Prostate gland (tissue), 2 donors: ENCODE measurements around the gene PTPRD. TPM values are rescaled to one million over a fixed set of nuclear protein-coding genes. Genes with fewer than 3 reads are reported as not detected.
"Not testable (repeated sequence)": the region's sequence is repeated elsewhere in the genome, so short reads cannot be mapped to it uniquely, and the experiment has no call there.

ENCODE experiments used
- DNase-seq: peaks from one replicate; pipeline ENCODE4 v3.0.0-alpha.2; 2019; ENCODE audit warnings: low spot score
- H3K27ac ChIP-seq, 2 donors: fragments of 200-600 bp; sonication (generic); 2 replicates each; pipeline ENCODE4 v1.5.1; 2017 to 2019
- H3K27me3 ChIP-seq: fragments of 200-600 bp; sonication (generic); replicated peaks from 2 replicates; pipeline ENCODE4 v1.5.1; 2019; ENCODE audit not compliant: insufficient read depth
- H3K36me3 ChIP-seq, 2 donors: fragments of 200-600 bp; sonication (generic); 1 replicate in 1 of 2; 2 replicates in 1 of 2; pipeline versions ENCODE4 v1.5.1 to v1.8.1; 2017 to 2019
- H3K4me1 ChIP-seq: fragments of 200-600 bp; sonication (generic); replicated peaks from 2 replicates; pipeline ENCODE4 v1.5.1; 2019
- H3K4me3 ChIP-seq, 2 donors: fragments of 200-600 bp; sonication (generic); 2 replicates each; pipeline ENCODE4 v1.5.1; 2017 to 2019
- H3K9me3 ChIP-seq: fragments of 200-600 bp; sonication (generic); 2 replicates; pipeline ENCODE4 v1.5.1; 2017
- POLR2A ChIP-seq: fragments of 450-650 bp; IDR thresholded peaks from one replicate; pipeline ENCODE4 v1.6.1; 2016; ENCODE audit warnings: antibody characterized with exemption, mild to moderate bottlenecking
- POLR2AphosphoS5 ChIP-seq: sonication (generic); formaldehyde crosslinking; IDR thresholded peaks from one replicate; pipeline ENCODE4 v1.6.1; 2017; ENCODE audit warnings: antibody characterized with exemption
- WGBS: methylation state at CpG from one replicate; pipeline ENCODE4 v1.1.5; 2018; 5-methylcytosine and 5-hydroxymethylcytosine counted together
- intact Hi-C: fragments of 100-400 bp; cut with DNase I; formaldehyde crosslinking; loops from one replicate; pipeline ENCODE4 v1.14.2; 2022
- total RNA-seq, 2 donors: library from RNA; depleted of rRNA; stranded (reverse); fragments of >200 nt; gene quantifications; one replicate each; pipeline ENCODE4 v1.1.0, GENCODE V29; 2016
- TF ChIP-seq, protein P1 (sequence below), 4 experiments: fragments of 200-600 bp in 2 of 4; fragments of 450-650 bp in 2 of 4; sonication (generic) in 2 of 4; IDR thresholded peaks; 1 replicate in 3 of 4; 2 replicates in 1 of 4; pipeline ENCODE4 v1.5.1; 2016 to 2019; ENCODE audit warnings: antibody characterized with exemption in 4 of 4, mild to moderate bottlenecking in 2 of 4, moderate library complexity in 2 of 4

The PTPRD gene
- total RNA-seq, 2 donors from 2014 or later = 5.8 to 23.1 TPM

DNA sequence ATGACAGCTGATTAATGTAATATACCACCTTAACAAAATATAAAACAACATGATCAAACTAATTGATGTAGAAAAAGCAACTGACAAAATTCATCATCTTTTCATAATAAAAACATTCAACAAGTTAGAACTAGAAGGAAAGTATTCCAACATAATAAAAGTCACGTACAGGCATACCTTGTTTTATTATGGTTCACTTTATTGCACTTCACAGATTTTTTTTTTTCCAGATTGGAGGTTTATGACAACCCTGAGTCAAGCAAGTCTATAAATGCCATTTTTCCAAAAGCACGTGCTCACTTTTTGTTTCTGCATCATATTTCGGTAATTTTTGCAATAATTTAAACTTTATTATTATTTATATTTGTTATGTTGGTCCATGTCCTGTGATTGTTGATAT, 1120.3 kb downstream of the PTPRD start:
- 65% methylated on average over 3 of the region's 3 CpGs for WGBS
- intact Hi-C loops = no loop called here
- no peaks in the 10 kb centered on the region for H3K4me1 ChIP-seq
- no peak overlapping the region for H3K4me3 ChIP-seq
- no peaks in the 10 kb centered on the region for H3K36me3 ChIP-seq
- H3K9me3 ChIP-seq = no peaks in the 10 kb centered on the region
- TF ChIP-seq POLR2A = no peak
- no peak for TF ChIP-seq POLR2AphosphoS5
- TF ChIP-seq, protein P1, sequence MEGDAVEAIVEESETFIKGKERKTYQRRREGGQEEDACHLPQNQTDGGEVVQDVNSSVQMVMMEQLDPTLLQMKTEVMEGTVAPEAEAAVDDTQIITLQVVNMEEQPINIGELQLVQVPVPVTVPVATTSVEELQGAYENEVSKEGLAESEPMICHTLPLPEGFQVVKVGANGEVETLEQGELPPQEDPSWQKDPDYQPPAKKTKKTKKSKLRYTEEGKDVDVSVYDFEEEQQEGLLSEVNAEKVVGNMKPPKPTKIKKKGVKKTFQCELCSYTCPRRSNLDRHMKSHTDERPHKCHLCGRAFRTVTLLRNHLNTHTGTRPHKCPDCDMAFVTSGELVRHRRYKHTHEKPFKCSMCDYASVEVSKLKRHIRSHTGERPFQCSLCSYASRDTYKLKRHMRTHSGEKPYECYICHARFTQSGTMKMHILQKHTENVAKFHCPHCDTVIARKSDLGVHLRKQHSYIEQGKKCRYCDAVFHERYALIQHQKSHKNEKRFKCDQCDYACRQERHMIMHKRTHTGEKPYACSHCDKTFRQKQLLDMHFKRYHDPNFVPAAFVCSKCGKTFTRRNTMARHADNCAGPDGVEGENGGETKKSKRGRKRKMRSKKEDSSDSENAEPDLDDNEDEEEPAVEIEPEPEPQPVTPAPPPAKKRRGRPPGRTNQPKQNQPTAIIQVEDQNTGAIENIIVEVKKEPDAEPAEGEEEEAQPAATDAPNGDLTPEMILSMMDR (IDR thresholded peaks at IDR 0.05) = no peak
- DNase-seq = no peak
- H3K27me3 ChIP-seq = no peaks in the 10 kb centered on the region
- H3K27ac ChIP-seq = no peak overlapping the region

DNA sequence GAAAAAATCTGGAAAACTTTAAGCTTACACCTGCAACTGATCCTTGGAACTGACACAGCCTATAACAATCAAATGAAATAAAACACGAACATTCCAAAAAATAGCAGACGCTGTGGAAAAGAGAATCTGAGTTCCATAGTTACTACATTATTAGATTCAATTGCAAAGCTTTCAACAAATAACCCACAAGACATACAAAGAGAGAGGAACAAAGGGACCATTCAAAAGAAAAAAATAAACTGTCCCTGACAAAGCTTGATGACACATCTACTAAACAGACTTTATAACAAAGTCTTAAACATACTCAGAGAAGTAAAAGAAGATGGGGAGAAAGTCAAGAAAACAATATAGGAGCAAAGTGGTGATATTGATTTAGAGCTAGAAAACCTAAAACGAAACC, 1123.6 kb downstream of the PTPRD start:
- DNase-seq = no peak
- H3K4me3 ChIP-seq = no peak overlapping the region
- H3K36me3 ChIP-seq = no peaks in the 10 kb centered on the region
- intact Hi-C loops = no loop called here
- H3K27me3 ChIP-seq = no peaks in the 10 kb centered on the region
- no peaks in the 10 kb centered on the region for H3K4me1 ChIP-seq
- 72% methylated on average over 3 of the region's 3 CpGs for WGBS
- TF ChIP-seq POLR2AphosphoS5 = no peak
- TF ChIP-seq, protein P1 (IDR thresholded peaks at IDR 0.05) = no peak
- TF ChIP-seq POLR2A = no peak
- no peak overlapping the region for H3K27ac ChIP-seq
- H3K9me3 ChIP-seq = no peaks in the 10 kb centered on the region

DNA sequence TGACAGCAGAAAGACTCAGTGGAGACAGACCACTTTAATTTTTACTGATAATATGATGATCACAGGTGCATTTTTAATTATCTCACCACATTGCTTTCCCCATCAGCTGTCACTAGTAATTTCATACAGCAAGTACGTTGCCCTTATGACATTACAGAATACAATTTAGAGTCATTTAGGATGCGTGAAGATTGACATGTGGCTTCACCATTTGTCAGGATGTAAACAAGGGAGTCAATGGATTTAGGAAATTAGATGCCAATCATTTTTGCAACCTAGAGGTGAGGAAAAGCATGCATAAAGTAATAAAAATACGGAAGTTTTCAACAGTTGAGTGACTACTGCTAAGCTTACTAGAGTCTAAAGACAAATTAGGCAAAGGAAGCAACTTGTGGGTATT, 1129.6 kb downstream of the PTPRD start:
- WGBS = 49% methylated on average over 3 of the region's 3 CpGs
- DNase-seq = no peak
- H3K4me3 ChIP-seq = no peak overlapping the region

DNA sequence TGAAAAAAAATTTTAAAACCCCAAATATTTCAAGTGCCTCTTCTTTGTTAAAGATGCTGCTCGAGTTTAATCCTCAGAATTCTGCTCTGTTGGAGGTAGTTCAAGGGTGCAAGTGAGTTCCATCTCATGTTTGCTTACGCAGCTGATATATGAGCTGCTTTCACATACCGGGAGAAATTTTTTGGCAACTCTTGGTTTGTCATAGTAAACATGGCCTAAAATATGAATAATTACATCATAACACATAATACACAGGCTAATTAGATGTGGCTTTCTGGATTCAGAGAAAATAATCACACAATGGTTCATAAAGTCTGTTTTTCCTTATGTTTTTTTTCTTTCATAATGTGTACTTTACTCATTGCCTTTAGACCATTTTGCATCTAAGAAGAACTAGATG, 1134.1 kb downstream of the PTPRD start:
- WGBS = 46% methylated on average over 3 of the region's 3 CpGs
- no peaks in the 10 kb centered on the region for H3K36me3 ChIP-seq
- intact Hi-C loops = no loop called here
- no peaks in the 10 kb centered on the region for H3K9me3 ChIP-seq
- H3K27ac ChIP-seq = no peak overlapping the region
- DNase-seq = no peak
- H3K4me3 ChIP-seq = no peak overlapping the region
- TF ChIP-seq POLR2AphosphoS5 (no peak), POLR2A (no peak)
- TF ChIP-seq, protein P1 (IDR thresholded peaks at IDR 0.05) = no peak
- no peaks in the 10 kb centered on the region for H3K27me3 ChIP-seq
- H3K4me1 ChIP-seq = no peaks in the 10 kb centered on the region

More for the DNA sequence above, 1129.6 kb downstream of the PTPRD start:
- Histone ChIP-seq H3K4me1 (no peaks in the 10 kb centered on the region), H3K9me3 (no peaks in the 10 kb centered on the region), H3K27ac (no peak overlapping the region), H3K36me3 (no peaks in the 10 kb centered on the region), H3K27me3 (no peaks in the 10 kb centered on the region)
- TF ChIP-seq POLR2A = no peak
- no peak for TF ChIP-seq POLR2AphosphoS5
- TF ChIP-seq, protein P1 (IDR thresholded peaks at IDR 0.05) = no peak
- intact Hi-C loops = no loop called here

DNA sequence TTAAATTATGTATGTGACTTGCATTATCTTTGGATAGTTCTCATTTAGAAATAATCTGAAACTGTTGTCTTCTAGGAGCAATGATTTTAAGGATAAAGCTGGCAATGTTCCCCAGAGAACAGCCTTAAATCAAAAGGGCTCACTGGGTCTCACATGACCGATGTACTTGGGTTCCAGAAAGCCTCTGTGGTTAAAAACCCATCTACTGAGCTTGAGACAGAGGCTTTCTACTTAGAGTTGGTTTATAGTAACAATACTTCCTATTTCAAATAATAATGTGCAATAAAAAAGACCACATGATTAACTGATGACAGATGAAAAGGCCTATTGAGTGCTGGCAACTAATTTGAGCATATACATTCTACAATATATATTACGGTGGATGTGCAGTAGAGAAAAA, 1143.5 kb downstream of the PTPRD start:
- Histone ChIP-seq H3K4me1 (no peaks in the 10 kb centered on the region), H3K27ac (no peak overlapping the region), H3K9me3 (no peaks in the 10 kb centered on the region), H3K27me3 (no peaks in the 10 kb centered on the region), H3K36me3 (no peaks in the 10 kb centered on the region), H3K4me3 (no peak overlapping the region)
- WGBS = 78% methylated on average over 2 of the region's 2 CpGs
- intact Hi-C loops = no loop called here
- DNase-seq = no peak
- TF ChIP-seq, protein P1 (IDR thresholded peaks at IDR 0.05) = no peak
- TF ChIP-seq POLR2AphosphoS5 = no peak
- TF ChIP-seq POLR2A = no peak

DNA sequence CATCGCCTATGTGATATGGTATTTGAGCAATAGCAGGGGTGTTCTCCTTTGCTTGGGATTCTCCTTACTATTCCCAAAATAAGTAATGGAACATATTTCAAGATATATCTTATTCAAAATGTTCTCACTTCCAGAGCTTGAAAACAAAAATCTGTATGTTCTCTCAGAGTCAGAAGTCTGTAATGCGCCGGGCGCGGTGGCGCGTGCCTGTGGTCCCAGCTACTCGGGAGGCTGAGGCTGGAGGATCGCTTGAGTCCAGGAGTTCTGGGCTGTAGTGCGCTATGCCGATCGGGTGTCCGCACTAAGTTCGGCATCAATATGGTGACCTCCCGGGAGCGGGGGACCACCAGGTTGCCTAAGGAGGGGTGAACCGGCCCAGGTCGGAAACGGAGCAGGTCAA, 1170.9 kb downstream of the PTPRD start:
- H3K4me1 ChIP-seq, DNase-seq, H3K4me3 ChIP-seq, H3K9me3 ChIP-seq, intact Hi-C loops, H3K27ac ChIP-seq, H3K27me3 ChIP-seq, H3K36me3 ChIP-seq: not testable (repeated sequence)
- WGBS = 97% methylated on average over 16 of the region's 19 CpGs
